GM20431 (cell line): ENCODE data around the gene KLHDC10.
"Not testable (repeated sequence)": the region's sequence is repeated elsewhere in the genome, so short reads cannot be mapped to it uniquely, and the experiment has no call there.

Source experiments
- in situ Hi-C: fragments of 300-500 bp; cut with MseI, MboI; formaldehyde crosslinking; loops from one replicate; pipeline ENCODE4 v1.15.0; 2020; ENCODE audit warnings: low sequenced_read_pairs; ENCODE audit not compliant: unreplicated experiment

The KLHDC10 gene

DNA sequence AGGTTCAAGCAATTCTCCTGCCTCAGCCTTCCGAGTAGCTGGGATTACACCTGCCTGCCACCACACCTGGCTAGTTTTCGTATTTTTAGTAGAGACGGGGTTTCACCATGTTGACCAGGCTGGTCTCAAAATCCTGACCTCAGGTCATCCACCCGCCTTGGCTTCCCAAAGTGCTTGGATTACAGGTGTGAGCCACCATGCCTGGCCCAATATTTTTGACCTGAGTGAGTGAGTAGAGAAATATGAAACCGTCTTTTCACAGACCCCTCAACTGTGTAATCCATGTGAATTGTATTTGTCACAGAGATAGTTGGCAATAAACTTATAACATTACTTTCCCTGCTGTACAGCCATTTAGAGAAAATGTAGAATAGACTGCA is 43.1 kb downstream of the KLHDC10 start:
- in situ Hi-C loops = not testable (repeated sequence)

GRCh38 chr7:130113887-130114286 is 43.6 kb downstream of the KLHDC10 start:
- in situ Hi-C loops = no loop called here

DNA sequence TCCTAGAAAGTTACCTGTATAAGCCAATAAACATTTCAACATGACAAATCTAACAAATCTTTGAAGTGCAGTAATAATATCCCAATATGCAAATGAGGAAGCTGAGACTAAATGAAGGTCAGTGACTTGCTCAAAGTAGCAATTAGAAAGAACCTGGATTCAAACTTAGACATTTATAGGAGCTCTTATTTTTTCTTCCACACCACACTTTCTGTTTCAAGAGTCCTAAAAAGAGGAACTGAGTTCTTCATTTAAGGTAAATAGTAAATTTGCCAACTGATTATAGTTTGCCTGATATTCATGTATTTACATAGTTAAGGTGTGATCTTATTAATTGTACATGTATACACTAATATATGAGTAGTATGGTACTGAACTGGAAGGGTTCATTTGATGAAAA is 44.0 kb downstream of the KLHDC10 start:
- in situ Hi-C loops = no loop called here

DNA sequence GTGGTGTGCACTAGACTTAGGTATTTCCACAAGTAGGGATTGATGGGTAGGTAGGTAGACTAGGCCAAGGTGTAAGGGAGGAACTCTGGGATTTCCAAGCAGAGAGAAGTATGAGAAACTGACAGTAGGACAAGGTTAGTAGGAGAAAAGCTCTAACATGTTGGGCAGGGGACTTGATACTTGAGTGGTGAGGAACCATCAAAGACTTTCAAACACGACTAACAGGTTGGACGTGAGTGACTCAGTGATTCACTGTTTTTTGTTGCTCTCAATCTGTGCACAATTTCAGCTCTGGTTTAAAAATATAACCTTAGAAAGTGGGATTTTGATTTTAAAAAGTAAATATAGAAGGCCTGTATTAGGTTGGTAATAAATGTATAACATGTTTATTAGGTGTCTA is 44.4 kb downstream of the KLHDC10 start:
- in situ Hi-C loops = no loop called here

DNA sequence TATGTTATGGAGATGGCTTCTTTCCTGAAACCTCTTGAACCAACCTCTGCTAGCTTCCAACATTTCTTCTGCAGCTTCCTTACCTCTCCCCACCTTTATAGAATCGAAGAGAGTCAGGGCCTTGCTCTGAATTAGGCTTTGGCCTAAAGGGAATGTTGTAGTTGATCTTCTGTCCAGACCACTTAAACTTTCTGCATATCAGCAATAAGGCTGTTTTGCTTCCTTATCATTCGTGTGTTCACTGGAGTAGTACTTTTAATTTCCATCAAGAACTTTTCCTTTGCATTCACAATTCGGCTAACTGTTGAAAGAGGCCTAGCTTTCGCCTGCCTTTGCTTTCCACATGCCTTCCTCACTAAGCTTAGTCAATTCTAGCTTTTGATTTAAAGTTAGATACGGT is 48.0 kb downstream of the KLHDC10 start:
- in situ Hi-C loops = no loop called here

DNA sequence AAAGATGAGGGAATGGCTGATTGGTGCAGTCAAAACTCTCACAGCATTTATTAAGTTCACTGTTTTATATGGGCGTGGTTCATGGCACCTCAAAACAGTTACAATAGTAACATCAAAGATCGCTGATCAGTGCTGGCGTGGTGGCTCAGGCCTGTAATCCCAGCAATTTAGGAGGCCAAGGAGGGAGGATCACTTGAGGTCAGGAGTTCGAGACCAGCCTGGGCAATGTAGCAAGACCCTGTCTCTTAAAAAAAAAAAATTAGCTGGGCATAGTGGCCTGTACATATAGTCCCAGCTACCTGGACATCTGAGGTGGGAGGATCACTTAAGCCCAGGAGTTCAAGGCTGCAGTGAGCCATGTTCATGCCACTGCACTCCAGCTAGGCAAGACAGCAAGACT is 48.5 kb downstream of the KLHDC10 start:
- in situ Hi-C loops = no loop called here

- in situ Hi-C loops = no loop called here
These were observed 53.2 kb downstream of the KLHDC10 start for GRCh38 chr7:130123501-130123900.

GRCh38 chr7:130124711-130125110 is 54.4 kb downstream of the KLHDC10 start:
- in situ Hi-C loops = no loop called here

- in situ Hi-C loops = not testable (repeated sequence)
These were observed 56.5 kb downstream of the KLHDC10 start for GRCh38 chr7:130126840-130127239.

DNA sequence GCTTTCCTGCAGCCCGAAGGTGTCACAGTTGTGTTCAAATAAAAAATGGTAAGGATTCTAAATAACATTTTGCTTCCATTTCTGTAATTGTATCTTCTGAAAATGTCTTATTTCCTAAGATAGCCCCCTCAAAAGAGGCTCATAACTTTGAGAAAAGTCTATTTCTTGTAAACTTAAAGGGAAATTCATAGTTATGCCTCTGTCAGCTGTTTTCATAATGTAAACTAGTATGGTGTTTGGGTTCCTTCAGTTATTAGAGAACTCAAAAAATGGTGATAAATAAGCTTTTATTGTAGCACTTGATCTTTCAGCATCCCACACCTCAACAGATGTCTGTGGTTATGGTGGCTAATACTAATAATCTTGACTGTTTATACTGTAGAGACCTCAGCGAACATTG is 57.1 kb downstream of the KLHDC10 start:
- in situ Hi-C loops = no loop called here

DNA sequence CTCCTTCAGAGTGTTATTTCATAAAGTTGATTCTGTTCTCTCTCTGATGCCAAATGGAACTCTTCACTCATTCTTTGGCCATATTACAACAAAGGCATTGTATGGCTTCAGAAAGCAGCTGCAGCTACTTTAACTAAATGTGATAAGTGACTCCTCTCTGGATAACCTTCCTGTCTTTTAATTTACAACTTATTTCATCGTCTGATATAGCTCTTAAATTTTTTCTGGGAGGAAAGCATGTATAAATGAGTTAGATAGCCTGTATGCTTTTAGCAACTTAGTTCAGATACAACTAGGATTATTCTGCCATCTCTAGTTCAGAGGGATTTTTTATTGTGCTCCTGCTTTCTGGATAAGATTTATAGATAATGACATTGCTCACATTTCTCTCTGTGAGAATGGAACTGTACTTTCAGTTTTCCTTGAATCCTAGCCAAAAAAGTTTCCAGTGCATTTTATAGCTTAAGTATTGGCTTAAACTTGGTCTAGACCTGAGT is 57.5 kb downstream of the KLHDC10 start:
- in situ Hi-C loops = no loop called here

DNA sequence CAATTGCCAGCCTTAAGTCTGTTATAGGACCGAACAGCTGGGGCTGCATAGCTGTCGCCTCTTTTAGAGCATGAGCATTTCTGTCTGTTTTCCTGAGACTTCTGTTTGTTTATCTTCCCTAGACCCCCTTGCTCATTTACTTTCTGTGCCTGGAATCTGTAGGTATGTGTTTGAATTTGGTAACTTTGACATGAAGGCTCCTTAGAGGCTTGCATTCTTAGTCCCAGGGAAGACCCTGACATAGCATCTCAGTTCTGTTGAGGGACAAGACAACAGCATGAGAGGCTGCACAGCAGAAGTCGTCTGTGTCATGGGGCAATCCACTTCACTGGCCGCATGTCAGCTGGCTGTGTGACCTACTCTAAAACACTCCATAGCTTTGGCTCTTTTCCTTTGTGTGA is 58.7 kb downstream of the KLHDC10 start:
- in situ Hi-C loops = no loop called here

- in situ Hi-C loops = no loop called here
These were observed 61.0 kb downstream of the KLHDC10 start for GRCh38 chr7:130131191-130131834.

DNA sequence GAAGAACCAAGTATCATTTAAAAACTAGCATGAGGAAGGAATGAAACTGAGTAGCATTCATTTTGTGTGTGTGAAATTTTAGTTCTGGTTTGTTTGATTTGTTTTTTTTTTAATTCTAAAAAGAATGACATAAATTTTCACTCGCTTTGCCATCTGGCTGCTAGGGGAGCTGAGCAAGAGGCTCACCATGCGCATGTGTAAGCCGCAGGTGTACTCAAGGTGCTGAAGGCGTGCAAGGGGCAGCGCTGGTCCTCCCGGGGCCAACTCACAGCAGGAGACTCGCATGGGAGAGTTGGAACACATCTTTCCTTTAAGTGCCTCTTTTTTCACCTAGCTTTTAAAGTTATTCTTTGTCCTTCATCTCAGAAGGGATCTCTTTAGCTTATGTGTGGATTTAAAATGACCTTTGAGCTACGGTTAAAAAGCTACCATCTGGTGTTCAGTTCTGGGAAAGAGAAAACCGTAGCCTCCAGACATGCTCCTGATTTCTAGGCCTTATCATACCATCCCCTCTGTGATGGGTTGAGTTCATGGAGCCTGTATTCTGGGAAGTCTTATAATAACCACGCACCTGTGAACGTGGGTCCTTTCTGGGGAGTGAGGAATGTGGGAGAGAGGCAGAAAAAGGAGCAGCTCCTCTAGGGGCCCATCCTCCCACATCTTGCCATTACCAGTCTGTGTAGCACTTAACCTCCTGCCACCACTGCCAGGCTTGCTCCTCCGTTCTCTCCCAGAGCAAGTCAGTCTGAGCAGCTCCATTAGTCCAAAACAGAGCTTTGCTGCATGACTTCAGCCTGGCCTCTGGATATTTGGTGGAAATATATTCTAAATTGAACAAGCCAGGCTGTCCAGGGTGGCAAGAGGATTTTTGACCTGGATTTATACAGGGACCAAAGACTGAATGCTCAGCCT is 61.9 kb downstream of the KLHDC10 start:
- in situ Hi-C loops = no loop called here

DNA sequence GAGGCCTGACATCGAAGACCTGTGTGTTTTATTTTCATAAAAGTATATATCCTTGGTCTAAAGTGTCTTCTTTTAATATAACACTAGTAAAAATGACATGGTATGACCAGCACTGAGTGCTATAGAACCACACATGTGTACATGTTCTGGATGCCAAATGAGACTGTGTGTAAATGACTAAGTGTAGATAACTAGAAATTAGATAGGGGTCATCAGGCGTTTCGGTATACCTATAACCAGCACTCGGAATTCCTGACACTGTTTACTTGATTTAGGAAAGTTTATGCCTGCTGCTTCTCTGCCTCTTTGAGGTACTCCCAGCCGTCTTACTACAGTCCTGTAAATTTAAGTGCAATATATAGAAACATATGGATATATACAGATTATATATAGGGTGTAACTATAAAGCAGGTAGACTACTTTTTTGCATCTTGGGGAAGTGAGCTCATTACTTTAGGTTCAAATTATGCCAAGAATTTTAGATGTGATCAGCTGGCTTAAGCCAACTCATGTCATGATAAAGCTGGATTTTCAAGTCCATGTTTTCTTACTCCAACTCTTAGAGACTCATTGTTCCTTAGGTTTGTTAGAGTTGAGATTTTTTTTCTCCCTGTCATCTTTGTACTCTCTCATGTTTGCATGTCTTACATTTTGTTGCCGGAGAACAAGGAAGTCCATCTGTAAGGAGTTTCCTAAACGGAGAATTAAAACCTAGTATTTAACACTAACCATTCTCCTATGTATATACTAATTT is 62.9 kb downstream of the KLHDC10 start:
- in situ Hi-C loops = no loop called here

DNA sequence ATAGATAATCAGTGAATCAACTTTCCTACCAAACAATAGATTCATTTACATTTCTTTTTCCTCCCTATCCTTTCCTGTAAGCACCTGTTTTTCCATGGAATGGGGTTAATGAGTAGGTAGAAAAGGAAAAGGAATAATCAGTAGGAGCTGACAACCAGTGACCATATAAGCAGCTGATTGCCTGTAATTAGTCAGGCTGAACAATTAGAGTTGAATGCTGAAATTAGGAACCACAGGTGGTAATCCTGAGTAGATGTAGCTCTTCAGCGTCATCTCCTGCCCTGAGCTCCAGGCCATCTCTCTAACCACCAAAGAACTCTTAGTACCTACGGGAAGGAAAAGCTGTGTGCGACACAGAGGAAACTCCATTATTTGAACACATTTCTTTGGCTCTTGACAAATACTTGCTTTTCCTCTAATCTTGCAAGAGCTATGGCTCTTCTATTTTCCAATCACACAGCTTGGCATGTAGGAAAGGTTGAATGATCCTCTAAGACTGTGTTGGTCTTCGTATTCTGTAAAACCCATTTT is 63.8 kb downstream of the KLHDC10 start:
- in situ Hi-C loops = no loop called here

- in situ Hi-C loops = no loop called here
These were observed 64.4 kb downstream of the KLHDC10 start for GRCh38 chr7:130134726-130135125.

DNA sequence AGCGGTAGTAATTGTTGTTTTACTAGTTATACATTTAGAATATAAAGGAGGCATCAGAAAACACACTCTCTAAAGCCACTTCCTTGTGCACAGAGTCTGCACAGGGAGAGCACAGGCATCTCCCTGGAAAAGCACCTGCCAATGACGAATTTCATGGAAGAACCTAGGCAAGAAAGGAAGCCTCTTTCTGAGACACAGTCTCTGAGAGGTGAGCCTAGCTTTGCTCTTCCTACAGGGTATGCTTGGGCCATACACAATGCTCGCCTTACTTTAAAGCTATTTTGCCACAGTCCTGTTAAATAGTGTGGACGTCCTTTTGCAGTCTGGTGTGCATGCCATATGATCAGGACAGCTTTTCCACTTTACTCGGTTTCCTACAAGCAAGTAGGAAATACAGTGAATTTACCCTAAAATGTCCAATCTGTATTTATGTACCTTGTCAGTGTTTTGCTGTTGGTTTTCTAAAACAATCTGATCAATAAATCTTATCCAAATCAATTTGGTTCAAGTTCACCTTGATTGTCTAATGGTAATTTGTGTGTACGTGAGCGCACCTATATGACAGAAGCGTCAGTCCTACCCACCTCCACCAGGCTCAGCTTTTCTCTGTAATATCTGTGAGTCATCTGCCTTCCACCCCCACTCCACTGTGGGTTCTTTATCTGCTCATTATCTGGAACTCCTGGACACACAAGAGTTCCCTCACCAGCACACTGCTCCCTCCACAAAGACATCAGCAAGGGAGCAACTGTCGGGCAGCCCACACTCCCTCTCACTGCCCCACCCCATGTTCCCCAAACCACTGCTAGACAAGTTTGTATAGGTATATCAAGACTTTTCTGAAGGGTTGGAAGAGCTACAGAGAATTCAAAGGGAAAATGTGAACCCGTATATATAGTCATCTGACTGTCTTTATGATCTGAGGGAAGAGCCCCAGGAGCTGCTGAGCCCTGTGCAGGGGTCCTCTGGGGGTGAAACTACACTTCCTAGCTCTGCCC is 65.2 kb downstream of the KLHDC10 start:
- in situ Hi-C loops = no loop called here

DNA sequence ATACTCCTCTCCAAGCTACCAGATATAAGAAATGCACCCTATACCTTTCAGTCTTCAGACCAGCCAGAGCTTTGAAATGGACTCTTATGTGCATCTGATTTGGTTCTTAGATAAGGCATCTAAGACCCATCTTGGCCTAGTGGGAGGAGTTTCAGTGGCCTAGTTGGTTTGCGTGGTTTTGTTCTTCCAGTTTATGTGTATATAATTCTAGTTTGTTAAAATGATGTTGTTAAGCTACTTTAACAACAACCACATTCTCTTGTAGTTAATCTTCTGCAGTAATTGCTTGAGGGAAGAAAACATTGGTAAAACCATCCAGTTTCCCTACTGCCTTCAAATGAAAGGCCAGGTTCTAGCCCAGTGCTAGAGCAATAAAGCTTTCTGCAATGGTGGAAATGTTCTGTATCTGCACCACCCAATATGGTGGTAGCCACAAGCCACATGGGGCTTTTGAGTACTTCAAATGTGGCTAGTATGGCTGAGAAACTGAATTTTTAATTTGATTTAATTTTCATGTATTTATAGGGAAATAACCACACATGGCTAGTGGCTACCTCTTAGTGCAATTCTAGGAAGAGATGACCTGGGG is 66.3 kb downstream of the KLHDC10 start:
- in situ Hi-C loops = no loop called here
